HepG2 (cell line): Measurements from ENCODE around the gene NEU4. TPM values are rescaled to one million over a fixed set of nuclear protein-coding genes. Genes with fewer than 3 reads are reported as not detected.
A peak's percentile ranks its signal among the peaks of the same experiment; 100 is the strongest.

Experiments used
- AKAP8 ChIP-seq: sonication (generic); formaldehyde crosslinking; IDR thresholded peaks from 2 replicates; pipeline ENCODE4 v1.5.1; 2020; ENCODE audit warnings: mild to moderate bottlenecking, missing genetic modification reagents
- CREB1 ChIP-seq, 2 experiments: fragments of 450-650 bp in 1 of 2; IDR thresholded peaks; 2 replicates each; pipeline ENCODE4 v1.6.1; 2016 to 2017; ENCODE audit warnings: control low read depth in 1 of 2, mild to moderate bottlenecking in 1 of 2, missing compliant biosample characterization in 1 of 2, missing genetic modification characterization in 1 of 2
- ESRRA ChIP-seq: sonication (generic); formaldehyde crosslinking; IDR thresholded peaks from 2 replicates; pipeline ENCODE4 v1.5.1; 2020; ENCODE audit warnings: mild to moderate bottlenecking, low read depth, missing genetic modification reagents
- GATA4 ChIP-seq: sonication (generic); IDR thresholded peaks from 2 replicates; pipeline ENCODE4 v1.6.1; 2016; ENCODE audit warnings: antibody characterized with exemption, low read depth, borderline replicate concordance
- HDAC2 ChIP-seq: sonication (generic); formaldehyde crosslinking; IDR thresholded peaks from 2 replicates; pipeline ENCODE4 v1.4.0; 2020; ENCODE audit warnings: missing genetic modification reagents
- HOXA3 ChIP-seq: sonication (generic); formaldehyde crosslinking; IDR thresholded peaks from 2 replicates; pipeline ENCODE4 v1.5.0; 2020; ENCODE audit warnings: missing genetic modification reagents
- KDM4B ChIP-seq: sonication (generic); formaldehyde crosslinking; IDR thresholded peaks from 2 replicates; pipeline ENCODE4 v1.4.0; 2020; ENCODE audit warnings: missing genetic modification reagents
- KIAA2018 ChIP-seq: sonication (generic); formaldehyde crosslinking; IDR thresholded peaks from 2 replicates; pipeline ENCODE4 v1.5.0; 2020; ENCODE audit warnings: mild to moderate bottlenecking, missing genetic modification reagents, borderline replicate concordance
- MTF2 ChIP-seq: sonication (generic); formaldehyde crosslinking; IDR thresholded peaks from 2 replicates; pipeline ENCODE4 v1.5.0; 2020; ENCODE audit warnings: missing genetic modification reagents, borderline replicate concordance
- NFE2L1 ChIP-seq: sonication (generic); formaldehyde crosslinking; IDR thresholded peaks from 2 replicates; pipeline ENCODE4 v1.4.0; 2020; ENCODE audit warnings: missing genetic modification reagents, mild to moderate bottlenecking, borderline replicate concordance
- SCMH1 ChIP-seq: sonication (generic); formaldehyde crosslinking; IDR thresholded peaks from 2 replicates; pipeline ENCODE4 v1.9.0; 2021; ENCODE audit warnings: missing genetic modification reagents, mild to moderate bottlenecking, borderline replicate concordance
- SKI ChIP-seq: fragments of 450-650 bp; IDR thresholded peaks from one replicate; pipeline ENCODE4 v1.6.1; 2018; ENCODE audit warnings: mild to moderate bottlenecking; ENCODE audit not compliant: partially characterized antibody
- YY1 ChIP-seq: IDR thresholded peaks from 2 replicates; pipeline ENCODE4 v1.6.1; 2011; ENCODE audit warnings: low read length, low read depth, moderate library complexity, mild to moderate bottlenecking; ENCODE audit not compliant: insufficient read depth, insufficient replicate concordance
- ZNF143 ChIP-seq: sonication (generic); formaldehyde crosslinking; IDR thresholded peaks from 2 replicates; pipeline ENCODE4 v1.4.0; 2020; ENCODE audit warnings: missing genetic modification reagents
- ZNF34 ChIP-seq: sonication (generic); formaldehyde crosslinking; IDR thresholded peaks from 2 replicates; pipeline ENCODE4 v1.4.0; 2020; ENCODE audit warnings: mild to moderate bottlenecking, missing genetic modification reagents, borderline replicate concordance
- ZNF670 ChIP-seq: sonication (generic); formaldehyde crosslinking; IDR thresholded peaks from 2 replicates; pipeline ENCODE4 v1.8.0; 2022; ENCODE audit warnings: mild to moderate bottlenecking, missing genetic modification reagents, borderline replicate concordance
- ZNF672 ChIP-seq: sonication (generic); formaldehyde crosslinking; IDR thresholded peaks from 2 replicates; pipeline ENCODE4 v1.8.1; 2022; ENCODE audit warnings: missing genetic modification reagents
- ZNF747 ChIP-seq: sonication (generic); formaldehyde crosslinking; IDR thresholded peaks from 2 replicates; pipeline ENCODE4 v1.8.1; 2023; ENCODE audit warnings: missing genetic modification reagents, mild to moderate bottlenecking, borderline replicate concordance
- polyA plus RNA-seq, 8 experiments: library from polyadenylated mRNA; depleted of rRNA in 3 of 8; stranded (reverse) in 7 of 8; unstranded in 1 of 8; fragments of >200 nt; fragmentation: Illumina TruSeq in 4 of 8; extraction: Trizol in 4 of 8; gene quantifications; 2 replicates each; pipeline versions ENCODE4 v1.2.1 to v1.2.3, GENCODE V29; 2011 to 2016; ENCODE audit warnings: low read depth in 4 of 8, missing spikeins in 1 of 8, mixed read lengths in 1 of 8; ENCODE audit not compliant: insufficient read depth in 1 of 8
- total RNA-seq, 5 experiments: library from RNA; depleted of rRNA; stranded (reverse); fragments of >200 nt; fragmentation: Illumina TruSeq; extraction: Trizol; gene quantifications; 2 replicates each; pipeline ENCODE4 v1.2.3, GENCODE V29; 2016; ENCODE audit warnings: low read depth in 1 of 5
- TF ChIP-seq, protein P1 (sequence below): sonication (generic); formaldehyde crosslinking; IDR thresholded peaks from 2 replicates; pipeline ENCODE4 v1.4.0; 2020; ENCODE audit warnings: missing genetic modification reagents, borderline replicate concordance

Gene NEU4
- total and polyA plus RNA-seq, 2 of the 13 experiments (the other 11 are each of a cell fraction or from before 2014, with no cell fraction given) = 53.5 to 107 TPM

DNA sequence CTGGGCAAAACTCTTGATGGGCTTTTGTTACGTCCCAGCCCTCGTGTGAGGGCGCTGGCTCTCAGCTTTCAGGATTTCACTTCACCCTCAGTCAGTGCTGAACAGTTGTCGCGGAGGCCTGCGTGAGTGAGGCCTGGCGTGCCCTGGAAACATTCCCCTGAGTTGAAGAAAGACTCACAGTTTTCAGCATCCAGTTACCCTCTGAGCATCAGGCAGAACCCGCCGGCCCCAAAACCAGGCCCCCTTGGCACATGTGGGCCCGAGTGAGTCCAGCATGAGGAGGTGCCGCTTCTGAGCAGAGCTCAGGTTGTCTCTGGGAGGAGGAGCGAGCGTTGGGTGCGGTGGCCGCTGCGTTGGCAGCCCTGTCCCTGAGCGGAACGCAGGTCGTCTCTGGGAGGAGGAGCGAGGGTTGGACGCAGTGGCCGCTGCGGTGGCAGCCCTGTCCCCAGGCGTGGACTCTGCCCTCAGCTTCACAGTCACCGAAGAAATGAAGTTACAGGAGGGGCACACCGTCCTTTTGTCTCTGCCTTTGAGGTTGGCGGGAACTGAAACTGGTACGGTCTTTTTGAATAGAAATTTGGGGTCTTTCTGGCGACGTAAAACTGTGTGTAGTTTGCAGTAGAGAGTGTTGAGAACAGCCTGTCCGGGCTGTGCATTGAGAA lies at the start of gene NEU4 (continued):
- TF ChIP-seq ZNF747 (CRISPR knock-in tag) (peak; percentile 91; the same call in 1 of the 2 replicates), ESRRA (peak; percentile 94), YY1 (peak; percentile 83), ZNF672 (CRISPR knock-in tag) (no peak), CREB1 (IDR thresholded peaks at IDR 0.05) (0 out of 2 replicates have a peak, but pooled peaks have one; percentile 2), CREB1 (CRISPR knock-in tag; IDR thresholded peaks at IDR 0.05) (no peak), GATA4 (peak; percentile 64; the same call in 1 of the 2 replicates), KDM4B (peak; percentile 51; the same call in 1 of the 2 replicates), MTF2 (CRISPR knock-in tag) (peak; percentile 81), AKAP8 (CRISPR knock-in tag) (peak; percentile 93), HDAC2 (CRISPR knock-in tag) (peak; percentile 87), NFE2L1 (CRISPR knock-in tag) (no peak), ZNF34 (CRISPR knock-in tag) (no peak), HOXA3 (peak; percentile 94), SKI (peak; percentile 54), KIAA2018 (CRISPR knock-in tag) (no peak), SCMH1 (CRISPR knock-in tag) (no peak), ZNF143 (CRISPR knock-in tag) (peak; percentile 68), ZNF670 (peak; percentile 93; the same call in 1 of the 2 replicates)
- TF ChIP-seq, protein P1, sequence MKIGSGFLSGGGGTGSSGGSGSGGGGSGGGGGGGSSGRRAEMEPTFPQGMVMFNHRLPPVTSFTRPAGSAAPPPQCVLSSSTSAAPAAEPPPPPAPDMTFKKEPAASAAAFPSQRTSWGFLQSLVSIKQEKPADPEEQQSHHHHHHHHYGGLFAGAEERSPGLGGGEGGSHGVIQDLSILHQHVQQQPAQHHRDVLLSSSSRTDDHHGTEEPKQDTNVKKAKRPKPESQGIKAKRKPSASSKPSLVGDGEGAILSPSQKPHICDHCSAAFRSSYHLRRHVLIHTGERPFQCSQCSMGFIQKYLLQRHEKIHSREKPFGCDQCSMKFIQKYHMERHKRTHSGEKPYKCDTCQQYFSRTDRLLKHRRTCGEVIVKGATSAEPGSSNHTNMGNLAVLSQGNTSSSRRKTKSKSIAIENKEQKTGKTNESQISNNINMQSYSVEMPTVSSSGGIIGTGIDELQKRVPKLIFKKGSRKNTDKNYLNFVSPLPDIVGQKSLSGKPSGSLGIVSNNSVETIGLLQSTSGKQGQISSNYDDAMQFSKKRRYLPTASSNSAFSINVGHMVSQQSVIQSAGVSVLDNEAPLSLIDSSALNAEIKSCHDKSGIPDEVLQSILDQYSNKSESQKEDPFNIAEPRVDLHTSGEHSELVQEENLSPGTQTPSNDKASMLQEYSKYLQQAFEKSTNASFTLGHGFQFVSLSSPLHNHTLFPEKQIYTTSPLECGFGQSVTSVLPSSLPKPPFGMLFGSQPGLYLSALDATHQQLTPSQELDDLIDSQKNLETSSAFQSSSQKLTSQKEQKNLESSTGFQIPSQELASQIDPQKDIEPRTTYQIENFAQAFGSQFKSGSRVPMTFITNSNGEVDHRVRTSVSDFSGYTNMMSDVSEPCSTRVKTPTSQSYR (CRISPR knock-in tag) = peak; percentile 76
